ENCODE data around the gene PTP4A2.

The PTP4A2 gene

DNA sequence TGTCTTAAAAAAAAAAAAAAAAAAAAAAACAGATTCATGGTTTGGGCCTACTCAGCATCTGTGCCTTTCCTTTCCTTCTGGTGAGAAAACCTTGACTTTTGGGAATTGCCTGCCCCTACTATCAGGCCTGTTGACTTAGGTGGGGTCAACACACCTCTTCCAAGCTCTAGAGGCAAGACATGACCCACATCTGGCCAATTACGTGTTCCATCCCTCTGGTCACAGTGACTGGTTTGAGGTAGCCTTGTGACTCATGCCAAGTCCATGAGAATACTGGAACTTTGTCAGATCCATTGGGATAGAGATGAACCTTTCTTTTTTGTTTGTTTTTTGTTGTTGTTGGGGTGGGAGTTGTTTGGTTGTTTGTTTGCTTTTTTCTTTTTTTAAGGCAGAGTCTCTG is 38.2 kb upstream of the PTP4A2 start:
- Histone ChIP-seq H3K27me3 (ENCODE audit: insufficient read depth, low read length, poor library complexity, severe bottlenecking) (no peaks in the 10 kb centered on the region), H4K20me1 (ENCODE audit: insufficient read depth, low read length, poor library complexity, severe bottlenecking) (no peaks in the 10 kb centered on the region), H3K9me3 (ENCODE audit: insufficient read depth, low read depth, low read length) (no peaks in the 10 kb centered on the region), H3K36me3 (ENCODE audit: insufficient read depth, low read length) (no peaks in the 10 kb centered on the region), H3K4me3 (ENCODE audit: low read length, poor library complexity, severe bottlenecking) (no peak overlapping the region), H3K9me2 (replicated peaks; ENCODE audit: low read depth, low read length) (no peaks in the 10 kb centered on the region), H2AFZ (ENCODE audit: low read length) (no peak overlapping the region), H3K4me1 (ENCODE audit: insufficient read depth, low read length, poor library complexity, severe bottlenecking) (peaks cover 10% of the 10 kb centered on the region), H3K79me2 (ENCODE audit: insufficient read depth, low read length) (no peaks in the 10 kb centered on the region), H3K4me2 (ENCODE audit: low read depth, low read length, poor library complexity, severe bottlenecking) (no peak overlapping the region), H3K9ac (ENCODE audit: low read depth, low read length, poor library complexity, severe bottlenecking) (no peak overlapping the region), H3F3A (ENCODE audit: low read depth) (no peaks in the 10 kb centered on the region)
- TF ChIP-seq EZH2phosphoT487 (IDR thresholded peaks at IDR 0.05; ENCODE audit: borderline replicate concordance), result no peak
- TF ChIP-seq, protein P1, sequence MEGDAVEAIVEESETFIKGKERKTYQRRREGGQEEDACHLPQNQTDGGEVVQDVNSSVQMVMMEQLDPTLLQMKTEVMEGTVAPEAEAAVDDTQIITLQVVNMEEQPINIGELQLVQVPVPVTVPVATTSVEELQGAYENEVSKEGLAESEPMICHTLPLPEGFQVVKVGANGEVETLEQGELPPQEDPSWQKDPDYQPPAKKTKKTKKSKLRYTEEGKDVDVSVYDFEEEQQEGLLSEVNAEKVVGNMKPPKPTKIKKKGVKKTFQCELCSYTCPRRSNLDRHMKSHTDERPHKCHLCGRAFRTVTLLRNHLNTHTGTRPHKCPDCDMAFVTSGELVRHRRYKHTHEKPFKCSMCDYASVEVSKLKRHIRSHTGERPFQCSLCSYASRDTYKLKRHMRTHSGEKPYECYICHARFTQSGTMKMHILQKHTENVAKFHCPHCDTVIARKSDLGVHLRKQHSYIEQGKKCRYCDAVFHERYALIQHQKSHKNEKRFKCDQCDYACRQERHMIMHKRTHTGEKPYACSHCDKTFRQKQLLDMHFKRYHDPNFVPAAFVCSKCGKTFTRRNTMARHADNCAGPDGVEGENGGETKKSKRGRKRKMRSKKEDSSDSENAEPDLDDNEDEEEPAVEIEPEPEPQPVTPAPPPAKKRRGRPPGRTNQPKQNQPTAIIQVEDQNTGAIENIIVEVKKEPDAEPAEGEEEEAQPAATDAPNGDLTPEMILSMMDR (conservative IDR thresholded peaks at IDR 0.05; ENCODE audit: low read length), result no peak

DNA sequence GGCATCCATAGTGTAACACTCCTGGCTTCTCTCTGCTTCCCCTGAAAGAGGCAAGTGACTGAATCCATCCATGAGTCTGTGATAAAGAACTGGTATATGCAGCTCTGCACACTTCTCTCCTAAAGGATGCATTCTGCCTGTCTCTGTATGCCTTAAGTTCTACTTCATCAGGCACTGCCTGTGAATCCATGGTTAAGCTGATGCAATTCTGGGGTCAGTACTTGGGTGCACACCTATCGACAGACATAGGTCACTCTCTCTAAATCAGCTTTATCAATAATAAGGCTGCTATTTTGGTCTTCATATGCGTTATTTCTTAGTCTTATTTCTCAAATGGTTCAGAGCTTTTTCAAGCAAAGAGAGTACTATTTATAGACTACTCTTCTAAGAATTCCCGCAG is 32.7 kb upstream of the PTP4A2 start:
- Histone ChIP-seq H3K9ac (ENCODE audit: low read depth, low read length, poor library complexity, severe bottlenecking) (no peak overlapping the region), H3K4me2 (ENCODE audit: low read depth, low read length, poor library complexity, severe bottlenecking) (no peak overlapping the region), H3K36me3 (ENCODE audit: insufficient read depth, low read length) (no peaks in the 10 kb centered on the region), H2AFZ (ENCODE audit: low read length) (no peak overlapping the region), H3K9me3 (ENCODE audit: insufficient read depth, low read depth, low read length) (no peaks in the 10 kb centered on the region), H4K20me1 (ENCODE audit: insufficient read depth, low read length, poor library complexity, severe bottlenecking) (no peaks in the 10 kb centered on the region), H3K4me3 (ENCODE audit: low read length, poor library complexity, severe bottlenecking) (no peak overlapping the region), H3K27me3 (ENCODE audit: insufficient read depth, low read length, poor library complexity, severe bottlenecking) (no peaks in the 10 kb centered on the region), H3K9me2 (replicated peaks; ENCODE audit: low read depth, low read length) (no peaks in the 10 kb centered on the region), H3K4me1 (ENCODE audit: insufficient read depth, low read length, poor library complexity, severe bottlenecking) (no peaks in the 10 kb centered on the region), H3F3A (ENCODE audit: low read depth) (no peaks in the 10 kb centered on the region), H3K79me2 (ENCODE audit: insufficient read depth, low read length) (no peaks in the 10 kb centered on the region)
- TF ChIP-seq EZH2phosphoT487 (IDR thresholded peaks at IDR 0.05; ENCODE audit: borderline replicate concordance), result no peak
- TF ChIP-seq, protein P1 (conservative IDR thresholded peaks at IDR 0.05; ENCODE audit: low read length), result no peak

DNA sequence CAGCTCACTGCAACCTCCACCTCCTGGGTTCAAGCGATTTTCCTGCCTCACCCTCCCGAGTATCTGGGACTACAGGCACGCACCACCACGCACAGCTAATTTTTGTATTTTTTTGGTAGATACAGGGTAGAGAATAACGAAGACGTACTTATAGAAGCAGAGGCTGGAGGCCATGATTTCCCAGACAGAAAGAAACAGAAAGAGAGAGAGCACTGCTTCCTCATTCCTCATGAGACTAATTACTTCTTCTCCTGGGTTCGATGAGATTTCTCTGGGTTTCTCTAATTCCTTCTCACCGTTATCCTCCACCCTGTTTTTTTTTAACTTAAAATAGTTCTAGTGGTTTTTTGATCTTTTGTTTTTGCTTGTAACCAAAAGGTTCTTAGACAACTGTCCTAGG is 23.4 kb upstream of the PTP4A2 start:
- Histone ChIP-seq H3F3A (ENCODE audit: low read depth) (0 out of 2 replicates have a peak, but pooled peaks cover 7% of the 10 kb centered on the region), H3K4me3 (ENCODE audit: low read length, poor library complexity, severe bottlenecking) (no peak overlapping the region), H4K20me1 (ENCODE audit: insufficient read depth, low read length, poor library complexity, severe bottlenecking) (no peaks in the 10 kb centered on the region), H3K79me2 (ENCODE audit: insufficient read depth, low read length) (no peaks in the 10 kb centered on the region), H3K27me3 (ENCODE audit: insufficient read depth, low read length, poor library complexity, severe bottlenecking) (no peaks in the 10 kb centered on the region), H3K9ac (ENCODE audit: low read depth, low read length, poor library complexity, severe bottlenecking) (no peak overlapping the region), H2AFZ (ENCODE audit: low read length) (no peak overlapping the region), H3K4me1 (ENCODE audit: insufficient read depth, low read length, poor library complexity, severe bottlenecking) (peaks cover 13% of the 10 kb centered on the region), H3K9me3 (ENCODE audit: insufficient read depth, low read depth, low read length) (no peaks in the 10 kb centered on the region), H3K36me3 (ENCODE audit: insufficient read depth, low read length) (no peaks in the 10 kb centered on the region), H3K9me2 (replicated peaks; ENCODE audit: low read depth, low read length) (no peaks in the 10 kb centered on the region), H3K4me2 (ENCODE audit: low read depth, low read length, poor library complexity, severe bottlenecking) (no peak overlapping the region)
- TF ChIP-seq, protein P1 (conservative IDR thresholded peaks at IDR 0.05; ENCODE audit: low read length), result no peak
- TF ChIP-seq EZH2phosphoT487 (IDR thresholded peaks at IDR 0.05; ENCODE audit: borderline replicate concordance), result no peak
